GM18909 (cell line): Measurements from ENCODE around the gene MCM5.
A peak's percentile ranks its signal among the peaks of the same experiment; 100 is the strongest.
"Not testable (repeated sequence)": the region's sequence is repeated elsewhere in the genome, so short reads cannot be mapped to it uniquely, and the experiment has no call there.

Source experiments
- ATAC-seq: cut with Tn5 transposase; IDR thresholded peaks from one replicate; pipeline ENCODE4 v1.9.1; 2021; ENCODE audit warnings: mild to moderate bottlenecking; ENCODE audit not compliant: unreplicated experiment, poor library complexity

Gene MCM5

GRCh38 chr22:35399678-35400500, at the start of gene MCM5:
TSS of gene MCM5 (plus strand) at chr22:35400140. CDS start at chr22:35400439, 299 bp downstream.
- ATAC-seq, result peak; percentile 94

GRCh38 chr22:35350539-35351503, 49.1 kb upstream of the MCM5 start:
- ATAC-seq, result peak; percentile 78

GRCh38 chr22:35352214-35353111, 47.5 kb upstream of the MCM5 start:
- ATAC-seq, result no peak

GRCh38 chr22:35353318-35353717, 46.6 kb upstream of the MCM5 start:
- no peak for ATAC-seq

GRCh38 chr22:35354068-35354467, 45.9 kb upstream of the MCM5 start:
- ATAC-seq, result no peak

- no peak for ATAC-seq
These were observed 41.9 kb upstream of the MCM5 start for GRCh38 chr22:35357883-35358621.

GRCh38 chr22:35359380-35360065, 40.4 kb upstream of the MCM5 start:
- no peak for ATAC-seq

- no peak for ATAC-seq
These were observed 38.9 kb upstream of the MCM5 start for GRCh38 chr22:35361001-35361558.

- no peak for ATAC-seq
These were observed 36.3 kb upstream of the MCM5 start for GRCh38 chr22:35363566-35364086.

GRCh38 chr22:35364230-35364629, 35.7 kb upstream of the MCM5 start:
- ATAC-seq, result not testable (repeated sequence)

- no peak for ATAC-seq
These were observed 32.5 kb upstream of the MCM5 start for GRCh38 chr22:35367331-35367886.

- no peak for ATAC-seq
These were observed 31.6 kb upstream of the MCM5 start for GRCh38 chr22:35368386-35368785.

GRCh38 chr22:35369996-35370395, 29.9 kb upstream of the MCM5 start:
- no peak for ATAC-seq

- no peak for ATAC-seq
These were observed 26.2 kb upstream of the MCM5 start for GRCh38 chr22:35373781-35374180.

- no peak for ATAC-seq
These were observed 24.9 kb upstream of the MCM5 start for GRCh38 chr22:35375031-35375430.

- ATAC-seq, result no peak
These were observed 24.4 kb upstream of the MCM5 start for GRCh38 chr22:35375526-35375925.

- peak; percentile 64 for ATAC-seq
These were observed 23.0 kb upstream of the MCM5 start for GRCh38 chr22:35376728-35377472.
